HG03520 (cell line): ENCODE data around the gene PPP1R37.
"Not testable (repeated sequence)": the region's sequence is repeated elsewhere in the genome, so short reads cannot be mapped to it uniquely, and the experiment has no call there.

Source experiments
- ATAC-seq: cut with Tn5 transposase; IDR thresholded peaks from one replicate; pipeline ENCODE4 v1.9.1; 2021; ENCODE audit warnings: mild to moderate bottlenecking, moderate library complexity; ENCODE audit not compliant: unreplicated experiment

Gene PPP1R37

GRCh38 chr19:45113628-45114027 is 20.6 kb downstream of the PPP1R37 start:
- no peak for ATAC-seq

DNA sequence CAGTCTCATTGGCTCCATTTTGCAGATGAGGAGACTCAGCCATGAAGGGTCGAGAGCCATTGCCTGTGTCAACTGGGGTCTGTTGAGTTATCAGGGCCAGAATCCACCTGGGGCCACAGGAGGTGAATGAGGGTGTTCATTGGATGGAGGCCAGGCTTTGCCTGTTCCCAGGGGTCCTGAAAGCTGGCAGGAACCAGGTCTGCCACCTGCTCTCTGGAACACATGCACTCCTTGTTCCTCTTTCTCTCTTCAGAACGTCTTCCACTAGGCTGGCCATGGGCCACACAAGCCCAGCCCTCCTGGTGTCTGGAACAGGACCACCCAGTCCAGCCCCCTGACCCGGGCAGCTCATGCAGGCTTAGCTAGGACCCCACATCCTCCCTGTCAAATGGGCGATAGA is 21.1 kb downstream of the PPP1R37 start:
- ATAC-seq, result no peak

GRCh38 chr19:45115809-45116615 is 23.0 kb downstream of the PPP1R37 start:
- no peak for ATAC-seq

GRCh38 chr19:45117167-45117594 is 24.2 kb downstream of the PPP1R37 start:
- no peak for ATAC-seq

- ATAC-seq, result no peak
Measured at GRCh38 chr19:45117671-45118070, 24.7 kb downstream of the PPP1R37 start.

DNA sequence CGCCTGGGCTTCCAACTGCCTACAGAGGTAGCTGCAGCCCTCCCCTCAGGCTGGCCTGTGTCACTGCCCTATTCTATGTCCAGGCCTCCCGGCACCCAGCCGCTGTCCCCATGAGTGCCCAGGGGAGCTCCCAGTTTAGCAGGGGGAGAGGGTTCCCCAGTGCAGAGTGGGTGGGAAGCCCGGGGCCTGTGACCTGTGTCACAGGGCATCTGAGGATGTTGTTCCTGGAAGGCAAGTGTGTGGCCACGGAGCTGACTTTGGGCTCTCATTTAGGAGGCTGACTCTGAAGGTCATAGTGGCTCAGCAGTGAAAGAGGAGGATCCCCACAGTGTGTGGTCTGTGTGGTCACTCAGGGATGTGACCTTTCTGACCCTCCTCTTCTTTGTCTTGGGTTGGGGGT is 25.1 kb downstream of the PPP1R37 start:
- ATAC-seq, result no peak

DNA sequence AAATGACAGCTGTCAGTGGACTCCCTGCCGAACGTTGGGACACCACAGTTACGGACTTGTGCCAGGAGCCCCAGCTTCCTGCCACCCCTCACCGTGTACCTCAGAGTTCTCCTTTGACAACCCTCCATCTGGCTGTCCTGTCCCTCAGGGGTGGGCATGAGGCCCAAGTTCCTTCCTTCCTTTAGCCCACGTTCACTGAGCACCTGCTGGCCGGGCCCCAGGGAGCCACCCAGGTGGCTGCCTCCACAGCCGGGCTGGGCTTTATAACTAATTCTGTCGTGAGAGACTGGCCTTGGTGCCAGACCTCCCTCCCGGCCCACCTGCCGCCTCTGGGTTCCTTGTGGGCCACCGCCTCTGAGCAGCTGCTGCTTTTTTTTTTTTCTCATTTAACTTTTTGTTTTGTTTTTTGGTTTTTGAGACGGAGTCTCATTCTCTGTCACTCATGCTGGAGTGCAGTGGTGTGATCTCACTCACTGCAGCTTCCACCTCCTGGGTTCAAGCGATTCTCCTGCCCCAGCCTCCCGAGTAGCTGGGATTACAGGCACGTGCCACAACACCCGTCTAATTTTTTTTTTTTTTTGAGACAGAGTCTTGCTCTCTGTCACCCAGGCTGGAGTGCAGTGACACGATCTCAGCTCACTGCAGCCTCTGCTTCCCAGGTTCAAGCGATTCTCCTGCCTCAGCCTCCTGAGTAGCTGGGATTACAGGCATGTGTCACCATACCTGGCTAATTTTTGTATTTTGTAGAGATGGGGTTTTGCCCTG is 25.8 kb downstream of the PPP1R37 start:
- ATAC-seq, result not testable (repeated sequence)

DNA sequence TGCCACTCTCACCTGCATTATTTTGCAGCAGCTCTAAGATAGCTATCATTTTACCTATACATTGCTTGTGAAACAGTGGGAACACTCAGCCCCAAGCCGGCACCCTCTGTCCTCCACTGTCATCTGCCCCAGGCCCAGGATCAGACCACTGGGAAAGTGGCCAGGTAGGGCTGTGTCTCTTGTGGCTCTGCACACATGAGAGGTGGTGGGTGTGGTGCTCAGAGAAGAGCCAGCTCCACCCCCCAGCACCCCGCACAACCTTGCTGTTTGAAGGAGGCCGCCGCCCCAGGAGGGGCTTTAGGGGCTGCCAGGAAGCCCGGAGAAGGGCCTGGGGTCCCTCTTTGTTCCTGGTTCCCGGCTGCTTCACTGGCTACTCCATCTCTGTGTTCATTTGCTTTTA is 26.6 kb downstream of the PPP1R37 start:
- no peak for ATAC-seq

DNA sequence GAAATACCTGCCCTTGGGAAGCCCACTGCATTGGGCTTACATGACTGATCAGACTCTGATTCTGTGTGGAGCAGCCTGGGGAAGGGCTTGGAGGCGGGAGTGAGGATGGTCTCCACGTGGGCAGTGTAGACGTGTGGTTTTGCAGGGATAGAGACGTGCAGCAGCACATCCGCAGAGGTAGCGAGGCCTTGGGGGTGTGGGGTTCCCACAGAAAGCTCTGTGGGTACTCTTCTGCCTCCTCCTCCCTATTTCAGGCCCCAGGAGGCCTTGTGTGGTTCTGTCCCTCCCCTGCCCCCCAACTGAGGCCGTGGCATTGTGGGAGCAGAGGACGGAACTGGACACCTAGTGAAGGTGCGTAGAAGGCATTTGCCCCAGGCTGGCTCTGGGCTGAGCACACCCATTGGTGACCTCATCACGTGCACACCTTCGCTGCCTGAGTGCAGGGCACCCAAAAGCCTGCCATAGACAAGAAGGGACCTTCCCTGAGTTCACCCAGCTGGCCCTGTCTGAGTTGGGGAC is 28.9 kb downstream of the PPP1R37 start:
- no peak for ATAC-seq

DNA sequence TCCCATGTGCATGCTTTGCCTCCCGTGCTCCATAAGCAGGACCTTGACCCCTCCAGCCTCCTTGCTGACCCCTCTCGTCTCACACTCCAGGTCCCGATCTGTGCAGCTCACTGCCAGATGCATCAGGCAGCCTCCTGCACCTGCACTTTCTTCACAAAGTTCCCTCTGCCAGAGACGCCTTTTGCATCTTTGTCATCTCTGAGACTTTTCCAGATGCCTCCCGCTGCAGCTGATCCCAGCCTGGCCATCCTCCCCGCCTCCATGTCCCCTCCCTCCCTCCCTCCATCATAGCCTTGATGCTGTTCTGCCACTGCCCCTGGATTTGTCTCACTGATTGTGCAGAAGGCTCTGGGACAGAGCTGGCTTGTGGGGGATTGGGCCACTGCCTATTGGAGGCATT is 29.9 kb downstream of the PPP1R37 start:
- no peak for ATAC-seq

DNA sequence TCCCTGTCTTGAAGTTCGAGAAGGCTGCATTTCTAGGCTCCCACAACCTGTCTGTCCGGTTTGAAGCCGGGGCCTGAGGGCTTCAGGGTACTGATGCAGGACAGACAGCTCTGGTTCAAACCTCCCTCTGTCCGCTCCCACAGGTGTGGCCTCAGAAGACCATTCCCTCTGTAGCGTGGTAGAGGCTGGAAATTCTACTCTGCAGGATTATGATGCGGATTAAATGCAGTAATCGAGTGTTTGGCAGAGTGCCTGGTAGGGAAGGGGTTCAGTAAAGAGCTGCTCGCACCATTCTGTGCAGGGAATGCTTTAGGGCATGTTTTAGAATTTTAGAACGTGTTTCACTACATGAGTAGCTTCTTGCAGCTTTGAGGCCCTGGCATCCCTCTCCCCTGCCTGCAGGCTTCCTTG is 30.5 kb downstream of the PPP1R37 start:
- ATAC-seq, result no peak

GRCh38 chr19:45124021-45124420 is 31.0 kb downstream of the PPP1R37 start:
- no peak for ATAC-seq

DNA sequence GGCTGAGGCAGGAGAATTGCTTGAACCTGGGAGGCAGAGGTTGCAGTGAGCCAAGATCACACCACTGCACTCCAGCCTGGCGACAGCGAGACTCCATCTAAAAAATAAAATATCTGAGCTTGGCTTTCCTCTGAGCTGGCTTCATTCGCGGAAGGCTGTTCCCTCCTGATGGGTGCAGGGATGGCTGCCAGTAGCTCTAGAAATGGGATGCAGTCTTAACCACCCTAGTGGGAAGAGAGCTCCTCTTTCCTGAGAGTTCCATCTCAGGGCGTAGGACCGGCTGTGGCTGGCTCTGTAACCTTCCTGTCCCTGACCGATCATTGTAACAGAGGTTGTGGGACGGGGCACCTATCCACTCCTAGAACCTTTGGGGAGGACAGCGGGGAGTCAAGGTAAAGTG is 32.4 kb downstream of the PPP1R37 start:
- no peak for ATAC-seq

DNA sequence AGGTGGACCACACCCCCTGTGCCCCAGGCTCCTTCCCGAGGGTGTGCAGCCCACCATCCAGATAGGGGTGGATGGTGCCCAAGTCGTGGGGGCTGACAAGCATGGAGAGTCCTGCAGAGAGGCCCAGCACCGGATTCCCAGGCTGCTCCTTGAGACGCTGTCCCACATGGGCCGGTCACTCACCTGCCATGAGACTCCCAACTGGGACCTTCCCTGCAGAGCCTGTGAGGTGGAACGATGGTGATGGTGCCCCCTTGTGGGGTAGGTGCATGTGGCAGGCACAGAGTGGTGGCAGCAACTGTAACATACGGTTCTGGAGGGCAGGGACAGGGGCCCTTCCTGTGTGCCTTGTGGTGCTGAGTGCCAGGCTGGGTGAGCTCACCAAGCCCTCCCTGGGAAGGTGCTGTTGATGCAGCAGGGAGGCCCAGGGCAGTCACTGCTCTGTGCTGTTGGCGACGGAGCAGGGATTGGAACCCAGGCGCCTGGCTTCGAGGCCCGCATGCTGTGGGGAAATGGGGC is 33.1 kb downstream of the PPP1R37 start:
- ATAC-seq, result no peak

DNA sequence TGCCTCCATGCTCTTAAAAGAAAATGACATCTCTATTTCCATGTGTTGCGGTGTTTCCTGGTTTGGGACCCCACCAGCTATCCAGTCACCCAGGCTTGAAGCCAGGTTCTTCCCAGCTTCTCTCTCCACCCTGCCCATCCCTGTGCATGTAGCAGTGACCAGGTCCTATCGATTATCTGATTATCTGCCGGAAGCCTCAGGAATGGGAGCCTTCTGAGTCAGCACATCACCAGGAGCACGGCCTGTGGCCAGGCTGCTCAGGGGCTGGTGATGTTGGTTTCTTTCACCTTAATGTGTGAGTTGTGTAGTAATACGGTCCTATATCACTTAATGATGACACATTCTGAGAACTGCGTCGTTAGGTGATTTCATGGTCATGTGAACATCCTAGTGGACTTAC is 33.7 kb downstream of the PPP1R37 start:
- no peak for ATAC-seq

DNA sequence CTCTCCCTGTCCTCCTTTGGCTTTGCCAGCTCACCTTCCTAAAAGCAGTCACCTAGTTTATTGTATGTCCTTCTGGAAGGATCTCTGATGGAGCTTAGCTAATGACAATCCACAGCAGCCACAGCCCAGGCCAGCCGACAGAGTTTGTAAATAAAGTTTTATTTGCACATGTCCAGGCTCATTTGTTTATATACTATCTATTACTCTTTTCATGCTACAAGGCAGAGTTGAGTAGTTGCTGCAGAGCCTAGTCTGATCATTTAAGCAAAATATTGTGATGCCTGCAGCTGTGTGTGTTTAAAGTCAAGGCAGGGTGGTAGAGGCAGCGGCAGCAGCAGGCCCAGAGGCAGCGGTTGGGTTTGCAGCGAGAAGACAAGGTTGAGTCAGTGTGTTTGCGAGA is 35.2 kb downstream of the PPP1R37 start:
- no peak for ATAC-seq

- ATAC-seq, result no peak
Measured at GRCh38 chr19:45128806-45129205, 35.8 kb downstream of the PPP1R37 start.

- ATAC-seq, result no peak
Measured at GRCh38 chr19:45130236-45130635, 37.3 kb downstream of the PPP1R37 start.

DNA sequence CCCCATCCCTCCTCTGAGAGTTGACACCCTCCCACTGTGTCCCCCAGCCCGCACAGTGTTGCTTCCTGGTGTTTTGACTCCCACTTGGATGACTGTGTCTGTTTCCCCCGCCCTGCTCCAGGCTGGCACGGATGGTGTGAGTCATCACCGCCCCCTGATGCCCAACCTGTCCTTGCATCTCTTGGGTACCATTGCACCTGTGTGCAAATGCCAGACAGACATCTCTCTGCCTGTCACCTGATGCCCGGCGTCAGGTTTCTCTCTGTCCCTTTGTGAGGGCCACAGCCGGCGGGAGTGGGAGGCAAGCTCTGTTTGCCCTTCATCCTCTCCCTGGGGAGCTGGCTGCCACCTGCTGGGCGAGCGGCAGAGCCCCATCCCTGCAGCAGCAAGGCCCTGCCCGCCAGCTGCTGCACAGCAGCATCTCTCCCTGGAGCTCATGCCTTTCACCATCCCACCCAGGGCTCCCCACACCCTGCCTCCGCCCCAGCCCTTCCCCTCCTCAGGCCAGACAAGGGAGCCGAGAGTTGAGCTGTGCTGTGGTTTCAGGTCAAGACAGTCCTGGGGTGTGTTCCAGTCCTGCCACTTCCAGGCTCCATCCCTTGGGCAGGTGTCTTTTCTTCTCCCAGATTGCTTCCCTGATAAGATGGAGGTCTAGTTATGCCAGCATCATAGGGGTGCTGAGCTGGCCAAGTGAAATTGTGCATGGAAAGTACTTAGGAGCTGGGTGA is 38.1 kb downstream of the PPP1R37 start:
- no peak for ATAC-seq

DNA sequence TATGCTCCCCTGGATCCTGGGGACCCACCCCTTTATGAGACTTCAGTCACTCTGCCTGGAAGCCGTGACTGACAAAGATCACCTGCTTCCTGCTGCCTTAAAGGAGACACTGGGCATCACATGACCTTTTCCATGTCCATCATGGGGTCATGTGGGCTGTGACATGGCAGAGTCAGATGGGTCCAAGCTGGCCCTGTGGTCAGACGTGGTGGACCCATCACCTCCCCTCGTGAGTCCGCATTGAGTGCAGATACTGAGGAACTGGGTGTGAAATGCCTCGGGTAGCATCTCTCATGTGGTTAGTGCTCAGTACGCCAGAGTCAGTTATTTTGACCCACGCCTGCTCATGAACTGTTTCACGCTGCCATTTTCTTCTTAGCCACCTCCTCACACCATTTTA is 40.7 kb downstream of the PPP1R37 start:
- no peak for ATAC-seq
